Neural cell (in vitro differentiated cells): ENCODE results near the gene GASK1A. TPM values are rescaled to one million over a fixed set of nuclear protein-coding genes. Genes with fewer than 3 reads are reported as not detected.

Source experiments
- H2AFZ ChIP-seq: fragments of 200-600, 300-800 bp; sonication (generic), shearing (Covaris generic); 2 replicates; pipeline ENCODE4 v1.6.0; 2014; ENCODE audit warnings: low read depth, mild to moderate bottlenecking, antibody characterized with exemption, low read length, moderate library complexity
- H3F3A ChIP-seq: fragments of 200-600 bp; shearing (Covaris generic); 2 replicates; pipeline ENCODE4 v1.6.1; 2016; ENCODE audit warnings: mild to moderate bottlenecking, moderate library complexity, mixed read lengths, antibody characterized with exemption, low read length; ENCODE audit not compliant: insufficient read depth, poor library complexity, severe bottlenecking
- H3K27ac ChIP-seq: fragments of 200-600, 300-800 bp; sonication (generic), shearing (Covaris generic); 2 replicates; pipeline ENCODE4 v1.5.1; 2014; ENCODE audit warnings: mild to moderate bottlenecking, low read length, moderate library complexity
- H3K27me3 ChIP-seq: fragments of 300-800, 200-600 bp; sonication (generic), shearing (Covaris generic); 2 replicates; pipeline ENCODE4 v1.6.0; 2014; ENCODE audit warnings: mild to moderate bottlenecking, low read depth, low read length, moderate library complexity; ENCODE audit not compliant: insufficient read depth
- H3K36me3 ChIP-seq: fragments of 300-800, 200-600 bp; sonication (generic), shearing (Covaris generic); 2 replicates; pipeline ENCODE4 v1.5.1; 2014; ENCODE audit warnings: mild to moderate bottlenecking, antibody characterized with exemption, low read length, moderate library complexity; ENCODE audit not compliant: insufficient read depth
- H3K4me2 ChIP-seq: fragments of 300-800, 200-600 bp; sonication (generic), shearing (Covaris generic); 2 replicates; pipeline ENCODE4 v1.6.0; 2014; ENCODE audit warnings: mild to moderate bottlenecking, low read length
- H3K4me3 ChIP-seq: fragments of 300-800, 200-600 bp; sonication (generic), shearing (Covaris generic); 2 replicates; pipeline ENCODE4 v1.5.1; 2014; ENCODE audit warnings: mild to moderate bottlenecking, low read length, moderate library complexity
- H3K79me2 ChIP-seq: fragments of 200-600 bp; shearing (Covaris generic); replicated peaks from 2 replicates; pipeline ENCODE4 v1.6.0; 2014; ENCODE audit warnings: mild to moderate bottlenecking, low read length, moderate library complexity; ENCODE audit not compliant: insufficient read depth
- H3K9ac ChIP-seq: fragments of 300-800, 200-600 bp; sonication (generic), shearing (Covaris generic); 2 replicates; pipeline ENCODE4 v1.6.1; 2016; ENCODE audit warnings: mild to moderate bottlenecking, low read length, mixed read lengths
- H3K9me2 ChIP-seq: fragments of 200-600 bp; shearing (Covaris generic); 2 replicates; pipeline ENCODE4 v1.6.1; 2016; ENCODE audit warnings: mild to moderate bottlenecking, low read length, mixed read lengths; ENCODE audit not compliant: insufficient read depth
- H3K9me3 ChIP-seq: fragments of 200-600, 300-800 bp; sonication (generic), shearing (Covaris generic); 2 replicates; pipeline ENCODE4 v1.6.1; 2016; ENCODE audit warnings: mild to moderate bottlenecking, mixed run types, low read length, moderate library complexity, mixed read lengths
- H4K20me1 ChIP-seq: fragments of 200-600 bp; shearing (Covaris generic); 2 replicates; pipeline ENCODE4 v1.6.1; 2016; ENCODE audit warnings: mild to moderate bottlenecking, mixed run types; ENCODE audit not compliant: insufficient read depth
- EP300 ChIP-seq: fragments of 450-650 bp; conservative IDR thresholded peaks from 2 replicates; pipeline ENCODE4 v1.6.1; 2014; ENCODE audit warnings: antibody characterized with exemption, mild to moderate bottlenecking, moderate library complexity; ENCODE audit not compliant: poor library complexity, severe bottlenecking
- EZH2 ChIP-seq: fragments of 200-600, 300-800 bp; shearing (Covaris generic), sonication (generic); IDR thresholded peaks from 2 replicates; pipeline ENCODE4 v1.6.1; 2014; ENCODE audit warnings: antibody characterized with exemption, low read length, borderline replicate concordance, mild to moderate bottlenecking; ENCODE audit not compliant: insufficient read depth, poor library complexity, severe bottlenecking
- MXI1 ChIP-seq: fragments of 450-650 bp; conservative IDR thresholded peaks from 2 replicates; pipeline ENCODE4 v1.6.1; 2014; ENCODE audit warnings: antibody characterized with exemption, mild to moderate bottlenecking; ENCODE audit not compliant: poor library complexity, severe bottlenecking
- POLR2AphosphoS5 ChIP-seq: IDR thresholded peaks from 2 replicates; pipeline ENCODE4 v1.6.1; 2012
- RAD21 ChIP-seq: fragments of 450-650 bp; conservative IDR thresholded peaks from 2 replicates; pipeline ENCODE4 v1.6.1; 2014; ENCODE audit warnings: antibody characterized with exemption, mild to moderate bottlenecking, moderate library complexity
- SMC3 ChIP-seq: fragments of 450-650 bp; conservative IDR thresholded peaks from 2 replicates; pipeline ENCODE4 v1.6.1; 2014; ENCODE audit warnings: antibody characterized with exemption, mild to moderate bottlenecking, moderate library complexity; ENCODE audit not compliant: poor library complexity
- TAF1 ChIP-seq: IDR thresholded peaks from 2 replicates; pipeline ENCODE4 v1.6.1; 2012; ENCODE audit warnings: low read depth
- polyA plus RNA-seq: library from polyadenylated mRNA; depleted of rRNA; stranded (reverse); fragments of >200 nt; gene quantifications from 2 replicates; pipeline ENCODE4 v1.2.3, GENCODE V29; 2014
- TF ChIP-seq, protein P1 (sequence below): IDR thresholded peaks from 2 replicates; pipeline ENCODE4 v1.6.1; 2012; ENCODE audit warnings: borderline replicate concordance
- TF ChIP-seq, protein P2 (sequence below): fragments of 450-650 bp; IDR thresholded peaks from 2 replicates; pipeline ENCODE4 v1.5.1; 2014; ENCODE audit warnings: antibody characterized with exemption, mild to moderate bottlenecking, moderate library complexity; ENCODE audit not compliant: poor library complexity, severe bottlenecking

The GASK1A gene
- polyA plus RNA-seq, 1 donor from 2014 or later: not detected

DNA sequence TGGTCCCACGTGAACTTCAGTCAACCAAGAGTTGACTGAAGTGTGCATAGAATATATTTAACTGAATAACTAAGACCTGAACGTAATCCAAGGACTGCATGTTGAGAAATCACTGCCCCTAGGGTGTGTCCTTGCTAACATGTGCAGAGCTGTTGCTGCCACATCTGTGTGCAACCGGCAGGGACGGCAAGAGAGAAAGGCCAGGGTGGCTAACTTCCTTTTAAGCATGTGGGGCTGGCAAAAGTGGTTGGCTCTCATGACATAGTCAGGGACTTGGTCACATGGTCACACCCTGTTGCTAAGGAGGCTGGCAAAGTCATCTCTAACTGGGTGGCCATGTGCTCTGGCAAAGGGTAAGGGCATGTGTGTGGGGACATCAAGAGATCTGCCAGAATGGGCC is 52.4 kb downstream of the GASK1A start:
- Histone ChIP-seq H2AFZ (no peak overlapping the region), H3K27me3 (no peaks in the 10 kb centered on the region), H3K79me2 (no peaks in the 10 kb centered on the region), H3K4me2 (no peak overlapping the region), H4K20me1 (no peaks in the 10 kb centered on the region), H3K9me2 (no peaks in the 10 kb centered on the region), H3K9ac (no peak overlapping the region), H3K4me3 (no peak overlapping the region), H3F3A (no peaks in the 10 kb centered on the region), H3K9me3 (no peaks in the 10 kb centered on the region), H3K36me3 (no peaks in the 10 kb centered on the region), H3K27ac (no peak overlapping the region)
- TF ChIP-seq TAF1 (no peak), EP300 (no peak), POLR2AphosphoS5 (no peak), RAD21 (no peak), EZH2 (no peak), MXI1 (no peak), SMC3 (no peak)
- TF ChIP-seq, protein P1, sequence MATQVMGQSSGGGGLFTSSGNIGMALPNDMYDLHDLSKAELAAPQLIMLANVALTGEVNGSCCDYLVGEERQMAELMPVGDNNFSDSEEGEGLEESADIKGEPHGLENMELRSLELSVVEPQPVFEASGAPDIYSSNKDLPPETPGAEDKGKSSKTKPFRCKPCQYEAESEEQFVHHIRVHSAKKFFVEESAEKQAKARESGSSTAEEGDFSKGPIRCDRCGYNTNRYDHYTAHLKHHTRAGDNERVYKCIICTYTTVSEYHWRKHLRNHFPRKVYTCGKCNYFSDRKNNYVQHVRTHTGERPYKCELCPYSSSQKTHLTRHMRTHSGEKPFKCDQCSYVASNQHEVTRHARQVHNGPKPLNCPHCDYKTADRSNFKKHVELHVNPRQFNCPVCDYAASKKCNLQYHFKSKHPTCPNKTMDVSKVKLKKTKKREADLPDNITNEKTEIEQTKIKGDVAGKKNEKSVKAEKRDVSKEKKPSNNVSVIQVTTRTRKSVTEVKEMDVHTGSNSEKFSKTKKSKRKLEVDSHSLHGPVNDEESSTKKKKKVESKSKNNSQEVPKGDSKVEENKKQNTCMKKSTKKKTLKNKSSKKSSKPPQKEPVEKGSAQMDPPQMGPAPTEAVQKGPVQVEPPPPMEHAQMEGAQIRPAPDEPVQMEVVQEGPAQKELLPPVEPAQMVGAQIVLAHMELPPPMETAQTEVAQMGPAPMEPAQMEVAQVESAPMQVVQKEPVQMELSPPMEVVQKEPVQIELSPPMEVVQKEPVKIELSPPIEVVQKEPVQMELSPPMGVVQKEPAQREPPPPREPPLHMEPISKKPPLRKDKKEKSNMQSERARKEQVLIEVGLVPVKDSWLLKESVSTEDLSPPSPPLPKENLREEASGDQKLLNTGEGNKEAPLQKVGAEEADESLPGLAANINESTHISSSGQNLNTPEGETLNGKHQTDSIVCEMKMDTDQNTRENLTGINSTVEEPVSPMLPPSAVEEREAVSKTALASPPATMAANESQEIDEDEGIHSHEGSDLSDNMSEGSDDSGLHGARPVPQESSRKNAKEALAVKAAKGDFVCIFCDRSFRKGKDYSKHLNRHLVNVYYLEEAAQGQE: no peak
- TF ChIP-seq, protein P2, sequence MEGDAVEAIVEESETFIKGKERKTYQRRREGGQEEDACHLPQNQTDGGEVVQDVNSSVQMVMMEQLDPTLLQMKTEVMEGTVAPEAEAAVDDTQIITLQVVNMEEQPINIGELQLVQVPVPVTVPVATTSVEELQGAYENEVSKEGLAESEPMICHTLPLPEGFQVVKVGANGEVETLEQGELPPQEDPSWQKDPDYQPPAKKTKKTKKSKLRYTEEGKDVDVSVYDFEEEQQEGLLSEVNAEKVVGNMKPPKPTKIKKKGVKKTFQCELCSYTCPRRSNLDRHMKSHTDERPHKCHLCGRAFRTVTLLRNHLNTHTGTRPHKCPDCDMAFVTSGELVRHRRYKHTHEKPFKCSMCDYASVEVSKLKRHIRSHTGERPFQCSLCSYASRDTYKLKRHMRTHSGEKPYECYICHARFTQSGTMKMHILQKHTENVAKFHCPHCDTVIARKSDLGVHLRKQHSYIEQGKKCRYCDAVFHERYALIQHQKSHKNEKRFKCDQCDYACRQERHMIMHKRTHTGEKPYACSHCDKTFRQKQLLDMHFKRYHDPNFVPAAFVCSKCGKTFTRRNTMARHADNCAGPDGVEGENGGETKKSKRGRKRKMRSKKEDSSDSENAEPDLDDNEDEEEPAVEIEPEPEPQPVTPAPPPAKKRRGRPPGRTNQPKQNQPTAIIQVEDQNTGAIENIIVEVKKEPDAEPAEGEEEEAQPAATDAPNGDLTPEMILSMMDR: no peak

DNA sequence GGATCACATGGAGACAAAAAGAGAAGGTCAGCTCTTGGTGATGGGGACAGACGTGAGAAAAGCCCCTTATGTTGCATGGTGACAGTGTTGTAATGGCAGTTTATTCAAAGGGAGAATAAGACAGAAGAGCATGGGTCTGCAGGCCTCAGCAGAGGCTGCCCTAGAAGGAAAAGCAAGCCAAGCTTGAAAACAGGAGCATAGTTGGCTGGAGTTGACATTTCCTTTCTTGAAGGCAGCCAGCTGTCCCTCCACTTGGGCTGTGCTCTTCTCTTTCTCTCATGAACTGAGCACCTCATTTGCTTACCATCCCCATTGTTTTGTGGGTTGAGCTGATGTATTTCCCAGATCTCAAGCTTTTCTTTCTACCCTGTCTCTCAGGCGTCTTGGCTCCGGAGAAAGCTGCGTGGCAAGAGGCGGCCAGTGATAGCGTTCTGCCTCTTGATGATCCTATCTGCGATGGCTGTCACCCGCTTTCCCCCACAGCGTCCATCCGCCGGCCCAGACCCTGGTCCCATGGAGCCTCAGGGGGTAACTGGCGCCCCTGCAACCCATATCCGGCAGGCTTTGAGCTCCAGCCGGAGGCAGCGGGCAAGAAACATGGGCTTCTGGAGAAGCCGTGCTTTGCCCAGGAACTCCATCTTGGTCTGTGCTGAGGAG is 52.9 kb downstream of the GASK1A start:
- no peak overlapping the region for H3K4me3 ChIP-seq
- no peak overlapping the region for H3K4me2 ChIP-seq
- H3K9ac ChIP-seq: no peak overlapping the region
- H3F3A ChIP-seq: no peaks in the 10 kb centered on the region
- H3K79me2 ChIP-seq: no peaks in the 10 kb centered on the region
- TF ChIP-seq POLR2AphosphoS5: no peak
- no peak for TF ChIP-seq TAF1
- TF ChIP-seq RAD21: no peak
- no peak for TF ChIP-seq EZH2
- no peak for TF ChIP-seq MXI1
- TF ChIP-seq EP300: no peak
- TF ChIP-seq, protein P2: no peak
- TF ChIP-seq SMC3: no peak
- TF ChIP-seq, protein P1: no peak
- H3K27me3 ChIP-seq: no peaks in the 10 kb centered on the region
- H2AFZ ChIP-seq: no peak overlapping the region
- no peaks in the 10 kb centered on the region for H3K9me2 ChIP-seq
- H4K20me1 ChIP-seq: no peaks in the 10 kb centered on the region
- H3K9me3 ChIP-seq: no peaks in the 10 kb centered on the region
- no peak overlapping the region for H3K27ac ChIP-seq
- no peaks in the 10 kb centered on the region for H3K36me3 ChIP-seq
